AG10803 (cell line): ENCODE data around the gene DLG2.

ENCODE experiments used
- DNase-seq: peaks from one replicate; pipeline ENCODE4 v3.0.0; 2010; ENCODE audit warnings: low read depth
- H3K4me3 ChIP-seq: 2 replicates; pipeline ENCODE4 v1.5.1; 2011; ENCODE audit warnings: mild to moderate bottlenecking, low read length, control low read depth
- TF ChIP-seq, protein P1 (sequence below): conservative IDR thresholded peaks from 2 replicates; pipeline ENCODE4 v1.5.1; 2011; ENCODE audit warnings: mild to moderate bottlenecking, low read length, control low read depth, inconsistent platforms

The DLG2 gene

DNA sequence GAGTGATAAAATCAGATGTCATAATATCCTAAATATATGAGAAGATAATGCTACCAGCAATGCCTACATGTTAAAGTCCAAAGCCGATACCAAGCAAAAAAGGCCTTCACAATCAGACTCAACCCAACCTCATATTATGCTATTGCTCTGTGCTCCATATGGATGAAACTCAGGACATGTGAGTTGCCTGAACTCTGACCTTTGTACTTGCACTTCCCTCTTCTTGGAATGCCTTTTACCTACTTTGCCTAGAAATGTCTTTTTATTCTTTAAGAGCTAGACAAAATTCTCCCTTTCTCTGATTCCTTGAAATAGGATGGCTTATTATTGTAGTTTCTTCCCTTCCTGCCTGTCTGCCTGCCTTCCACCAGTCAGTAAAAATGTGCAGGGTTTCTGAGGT is 1386.3 kb downstream of the DLG2 start:
- no peak overlapping the region for H3K4me3 ChIP-seq
- TF ChIP-seq, protein P1, sequence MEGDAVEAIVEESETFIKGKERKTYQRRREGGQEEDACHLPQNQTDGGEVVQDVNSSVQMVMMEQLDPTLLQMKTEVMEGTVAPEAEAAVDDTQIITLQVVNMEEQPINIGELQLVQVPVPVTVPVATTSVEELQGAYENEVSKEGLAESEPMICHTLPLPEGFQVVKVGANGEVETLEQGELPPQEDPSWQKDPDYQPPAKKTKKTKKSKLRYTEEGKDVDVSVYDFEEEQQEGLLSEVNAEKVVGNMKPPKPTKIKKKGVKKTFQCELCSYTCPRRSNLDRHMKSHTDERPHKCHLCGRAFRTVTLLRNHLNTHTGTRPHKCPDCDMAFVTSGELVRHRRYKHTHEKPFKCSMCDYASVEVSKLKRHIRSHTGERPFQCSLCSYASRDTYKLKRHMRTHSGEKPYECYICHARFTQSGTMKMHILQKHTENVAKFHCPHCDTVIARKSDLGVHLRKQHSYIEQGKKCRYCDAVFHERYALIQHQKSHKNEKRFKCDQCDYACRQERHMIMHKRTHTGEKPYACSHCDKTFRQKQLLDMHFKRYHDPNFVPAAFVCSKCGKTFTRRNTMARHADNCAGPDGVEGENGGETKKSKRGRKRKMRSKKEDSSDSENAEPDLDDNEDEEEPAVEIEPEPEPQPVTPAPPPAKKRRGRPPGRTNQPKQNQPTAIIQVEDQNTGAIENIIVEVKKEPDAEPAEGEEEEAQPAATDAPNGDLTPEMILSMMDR = no peak
- no peak for DNase-seq

DNA sequence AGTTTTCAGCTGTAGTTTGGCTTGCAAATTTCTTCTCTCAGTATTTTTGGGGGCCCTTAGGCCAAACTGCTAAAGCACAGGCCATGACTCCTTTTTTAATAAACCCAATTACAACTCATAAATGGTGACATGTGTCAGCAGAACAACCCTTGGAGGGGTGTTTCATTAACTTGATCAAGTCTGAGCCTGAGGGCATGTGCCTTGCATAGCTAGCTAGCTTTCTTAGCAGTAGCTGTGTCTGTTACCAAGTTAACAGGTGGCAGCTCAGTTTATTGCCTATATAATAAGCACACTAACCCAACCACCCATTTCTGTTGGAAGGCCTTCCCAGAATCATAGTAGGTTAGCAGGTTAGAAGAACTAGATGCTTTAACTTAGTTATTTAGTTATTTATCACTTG is 1390.7 kb downstream of the DLG2 start:
- no peak for DNase-seq
- no peak overlapping the region for H3K4me3 ChIP-seq

DNA sequence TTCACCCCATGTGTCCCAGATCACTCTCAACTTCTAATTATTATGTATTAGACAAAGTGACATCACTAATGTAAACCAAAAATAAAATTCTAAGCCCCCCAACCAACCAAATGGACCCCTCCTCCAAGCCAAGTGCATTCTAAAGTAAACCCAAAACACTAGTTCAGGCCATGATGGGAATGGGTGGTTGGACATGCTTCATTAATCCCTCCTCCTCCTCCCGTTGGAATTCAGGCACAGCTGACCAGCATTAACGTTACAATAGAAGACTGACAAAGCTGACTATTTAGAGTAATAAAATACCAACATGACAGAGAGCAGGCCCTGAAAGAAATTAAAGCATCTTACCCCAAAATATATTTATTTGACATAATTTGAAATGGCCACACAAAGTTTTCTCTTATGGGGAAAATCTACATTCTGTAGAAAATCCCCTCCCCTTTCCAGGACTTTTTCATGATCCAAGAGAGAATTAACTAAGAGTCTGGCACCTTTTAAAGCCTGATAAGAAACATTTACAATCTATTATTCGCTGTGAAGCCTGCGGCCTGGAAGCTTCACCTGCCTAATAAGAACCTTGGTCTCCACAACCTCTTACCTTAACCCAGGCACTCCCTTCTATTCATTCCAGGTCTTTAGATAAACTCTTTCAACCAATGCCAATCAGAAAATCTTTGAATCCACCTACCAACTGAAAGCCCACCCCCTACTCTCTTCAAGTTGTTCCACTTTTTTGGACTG is 1392.5 kb downstream of the DLG2 start:
- TF ChIP-seq, protein P1 = no peak
- H3K4me3 ChIP-seq = no peak overlapping the region
- DNase-seq = no peak

More for the DNA sequence above, 1390.7 kb downstream of the DLG2 start:
- TF ChIP-seq, protein P1 = no peak

DNA sequence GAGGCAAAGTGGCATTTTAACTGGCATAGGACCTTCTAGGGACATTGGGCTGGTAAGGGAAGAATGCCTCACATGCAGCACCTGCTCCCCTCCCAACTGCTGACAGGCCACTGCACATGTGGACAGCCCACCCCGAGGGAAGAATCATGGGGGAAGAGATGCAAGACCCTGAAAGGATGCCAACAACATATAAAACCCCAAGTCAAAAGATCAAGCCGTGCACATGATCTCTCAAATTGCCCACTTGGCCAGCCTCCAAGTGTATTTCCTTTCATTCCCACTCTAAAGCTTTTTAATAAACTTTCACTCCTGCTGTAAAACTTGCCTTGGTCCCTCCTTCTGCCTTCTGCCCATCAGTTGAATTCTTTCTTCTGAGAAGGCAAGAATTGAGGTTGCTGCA is 1393.1 kb downstream of the DLG2 start:
- no peak overlapping the region for H3K4me3 ChIP-seq
- no peak for DNase-seq
- TF ChIP-seq, protein P1 = no peak

DNA sequence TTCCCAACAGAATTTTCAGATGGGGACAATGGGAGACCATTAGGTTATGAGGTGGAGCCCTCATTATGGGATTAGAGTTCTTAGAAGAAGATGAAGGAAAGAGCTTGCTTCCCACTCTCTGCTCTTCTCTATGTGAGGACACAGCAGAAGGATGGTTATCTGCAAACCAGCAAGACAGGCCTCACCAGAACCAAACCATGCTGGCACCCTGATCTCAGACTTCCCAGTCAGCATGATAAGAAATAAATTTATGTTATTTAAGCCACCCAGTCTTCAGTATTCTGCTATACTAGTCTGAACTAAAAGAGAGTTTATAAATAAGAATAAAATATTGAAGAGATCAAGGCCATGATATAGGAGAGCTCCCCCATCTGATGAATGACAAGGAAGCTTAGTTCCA is 1394.6 kb downstream of the DLG2 start:
- H3K4me3 ChIP-seq = no peak overlapping the region
- TF ChIP-seq, protein P1 = no peak
- DNase-seq = no peak

DNA sequence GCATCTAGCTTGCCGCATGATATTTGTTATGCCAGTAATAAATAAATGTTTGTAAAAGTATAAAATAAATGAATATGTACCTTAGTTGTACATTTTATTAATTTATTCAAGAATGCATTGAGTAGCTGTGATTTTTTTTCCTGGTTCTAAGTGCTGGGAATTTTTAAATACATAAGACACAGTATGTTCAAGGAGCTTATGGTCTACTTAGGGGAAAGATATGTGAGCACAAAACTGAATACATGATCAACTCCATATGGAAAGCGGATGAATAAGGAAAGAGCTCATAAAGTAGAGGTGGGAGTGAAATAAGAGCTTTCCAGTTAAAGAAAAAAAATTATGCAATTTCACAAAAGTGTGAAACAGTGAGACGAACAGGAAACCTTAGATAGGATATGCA is 1396.7 kb downstream of the DLG2 start:
- TF ChIP-seq, protein P1 = no peak
- no peak overlapping the region for H3K4me3 ChIP-seq
- DNase-seq = no peak

DNA sequence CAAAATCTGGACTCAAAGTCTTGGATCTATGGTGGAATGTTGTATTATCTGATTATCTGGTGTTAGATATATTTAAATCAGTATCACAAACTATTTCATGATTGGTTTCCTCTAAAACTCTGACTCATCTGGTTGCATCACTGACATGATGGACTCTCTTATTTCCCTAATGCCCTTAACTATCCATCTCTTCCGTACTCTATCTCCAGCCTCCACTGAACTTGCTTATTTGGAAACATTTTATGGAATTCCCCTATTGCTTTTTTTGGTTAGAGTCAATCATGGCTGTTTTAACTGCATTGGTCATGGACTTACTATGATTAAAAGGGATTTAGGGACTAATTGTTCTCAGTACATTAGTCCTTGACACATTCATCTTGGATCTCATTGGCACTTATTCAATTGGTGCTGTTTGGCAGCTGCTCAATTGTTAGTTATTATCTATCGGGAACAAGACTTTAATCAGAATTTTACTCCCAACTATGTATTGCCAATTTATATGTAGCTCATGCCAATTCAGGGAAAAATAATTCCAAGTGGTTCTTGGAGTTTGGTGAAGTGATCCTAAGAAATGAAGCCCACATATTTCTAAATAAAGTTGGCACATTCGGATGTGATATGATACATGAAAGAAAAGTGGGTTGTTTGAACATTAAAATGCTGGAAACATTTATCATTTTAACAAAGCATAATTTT is 1399.0 kb downstream of the DLG2 start:
- H3K4me3 ChIP-seq = no peak overlapping the region
- DNase-seq = no peak
- TF ChIP-seq, protein P1 = no peak
